Measurements from ENCODE around the gene ZNF280A.

ZNF280A gene, protein sequence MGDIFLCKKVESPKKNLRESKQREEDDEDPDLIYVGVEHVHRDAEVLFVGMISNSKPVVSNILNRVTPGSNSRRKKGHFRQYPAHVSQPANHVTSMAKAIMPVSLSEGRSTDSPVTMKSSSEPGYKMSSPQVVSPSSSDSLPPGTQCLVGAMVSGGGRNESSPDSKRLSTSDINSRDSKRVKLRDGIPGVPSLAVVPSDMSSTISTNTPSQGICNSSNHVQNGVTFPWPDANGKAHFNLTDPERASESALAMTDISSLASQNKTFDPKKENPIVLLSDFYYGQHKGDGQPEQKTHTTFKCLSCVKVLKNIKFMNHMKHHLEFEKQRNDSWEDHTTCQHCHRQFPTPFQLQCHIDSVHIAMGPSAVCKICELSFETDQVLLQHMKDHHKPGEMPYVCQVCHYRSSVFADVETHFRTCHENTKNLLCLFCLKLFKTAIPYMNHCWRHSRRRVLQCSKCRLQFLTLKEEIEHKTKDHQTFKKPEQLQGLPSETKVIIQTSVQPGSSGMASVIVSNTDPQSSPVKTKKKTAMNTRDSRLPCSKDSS

DNA sequence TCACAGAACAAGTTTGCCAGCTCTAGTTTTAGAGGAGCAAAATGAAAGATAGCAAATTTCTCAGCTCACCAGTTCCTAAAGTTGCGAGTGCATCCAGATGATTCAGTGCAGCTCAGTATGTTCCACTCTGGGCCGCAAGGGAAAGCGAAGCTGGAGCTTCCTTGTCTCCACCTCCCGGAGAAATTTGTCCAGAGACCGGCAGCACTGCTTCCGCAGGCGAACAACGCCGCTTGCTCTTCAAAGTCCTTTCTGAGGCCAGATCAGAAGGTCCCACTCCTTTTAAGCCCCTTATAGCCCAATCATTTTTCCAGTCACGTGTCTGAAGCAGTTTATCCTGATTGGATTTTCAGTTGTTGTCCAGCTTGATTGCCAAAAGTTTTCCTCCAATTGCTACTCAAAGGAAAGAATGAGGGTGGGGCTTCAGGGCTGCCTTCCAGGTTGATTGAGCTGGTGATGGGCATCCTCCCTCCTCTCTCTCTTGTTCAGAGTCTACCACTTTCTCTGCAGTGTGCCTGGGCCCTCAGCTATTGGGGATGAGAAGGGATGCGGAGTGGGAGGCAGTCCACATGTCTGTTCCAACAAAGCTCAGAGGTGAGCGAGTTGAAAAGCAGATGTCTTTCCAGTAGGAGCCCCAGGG, at the start of gene ZNF280A:
Gene ZNF280A (minus strand): TSS at position 251 of the 637 bp plus-strand sequence. CDS start 4,640 bp downstream, outside the sequence.
- H3K27me3 Mint-ChIP-seq (ENCODE audit: low read depth) = peaks cover 35% of the 10 kb centered on the region
- H3K4me3 Mint-ChIP-seq = no peak within 1 kb of the TSS
- peaks cover 2% of the 10 kb centered on the region for H3K9me3 Mint-ChIP-seq
- no peaks in the 10 kb centered on the region for H3K36me3 Mint-ChIP-seq (ENCODE audit: low read depth)
- TF ChIP-seq, protein P1, sequence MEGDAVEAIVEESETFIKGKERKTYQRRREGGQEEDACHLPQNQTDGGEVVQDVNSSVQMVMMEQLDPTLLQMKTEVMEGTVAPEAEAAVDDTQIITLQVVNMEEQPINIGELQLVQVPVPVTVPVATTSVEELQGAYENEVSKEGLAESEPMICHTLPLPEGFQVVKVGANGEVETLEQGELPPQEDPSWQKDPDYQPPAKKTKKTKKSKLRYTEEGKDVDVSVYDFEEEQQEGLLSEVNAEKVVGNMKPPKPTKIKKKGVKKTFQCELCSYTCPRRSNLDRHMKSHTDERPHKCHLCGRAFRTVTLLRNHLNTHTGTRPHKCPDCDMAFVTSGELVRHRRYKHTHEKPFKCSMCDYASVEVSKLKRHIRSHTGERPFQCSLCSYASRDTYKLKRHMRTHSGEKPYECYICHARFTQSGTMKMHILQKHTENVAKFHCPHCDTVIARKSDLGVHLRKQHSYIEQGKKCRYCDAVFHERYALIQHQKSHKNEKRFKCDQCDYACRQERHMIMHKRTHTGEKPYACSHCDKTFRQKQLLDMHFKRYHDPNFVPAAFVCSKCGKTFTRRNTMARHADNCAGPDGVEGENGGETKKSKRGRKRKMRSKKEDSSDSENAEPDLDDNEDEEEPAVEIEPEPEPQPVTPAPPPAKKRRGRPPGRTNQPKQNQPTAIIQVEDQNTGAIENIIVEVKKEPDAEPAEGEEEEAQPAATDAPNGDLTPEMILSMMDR (IDR thresholded peaks at IDR 0.05; ENCODE audit: unreplicated experiment in 3 of 3) = no peak
- H3K4me1 Mint-ChIP-seq = peaks cover 5% of the 10 kb centered on the region
- no peak within 1 kb of the TSS for H3K27ac Mint-ChIP-seq

DNA sequence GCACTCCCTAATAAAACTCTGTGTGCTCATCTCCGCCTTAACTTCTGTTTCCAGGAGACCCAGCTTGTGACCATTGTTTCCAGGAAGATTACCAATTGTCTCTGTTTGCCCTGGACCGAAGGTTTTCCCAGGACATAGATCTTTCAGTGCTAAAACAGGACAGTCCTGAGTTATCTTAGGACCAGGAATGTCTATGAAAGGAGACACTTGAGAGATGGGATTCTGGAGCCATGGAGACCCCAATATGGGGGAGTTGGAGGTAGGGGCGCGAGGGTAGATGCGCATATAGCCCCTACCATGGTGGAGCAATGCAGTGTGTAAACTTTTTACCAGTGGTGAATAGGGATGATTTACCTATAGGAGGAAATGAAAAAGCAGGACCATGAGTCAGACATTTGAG, 49.1 kb upstream of the ZNF280A start:
- TF ChIP-seq, protein P1 (IDR thresholded peaks at IDR 0.05; ENCODE audit: unreplicated experiment in 3 of 3) = no peak
- Mint-ChIP-seq H3K9me3 (peaks cover 3% of the 10 kb centered on the region), H3K4me3 (no peak overlapping the region), H3K4me1 (no peaks in the 10 kb centered on the region), H3K36me3 (ENCODE audit: low read depth) (no peaks in the 10 kb centered on the region), H3K27me3 (ENCODE audit: low read depth) (peaks cover 30% of the 10 kb centered on the region), H3K27ac (no peak overlapping the region)

DNA sequence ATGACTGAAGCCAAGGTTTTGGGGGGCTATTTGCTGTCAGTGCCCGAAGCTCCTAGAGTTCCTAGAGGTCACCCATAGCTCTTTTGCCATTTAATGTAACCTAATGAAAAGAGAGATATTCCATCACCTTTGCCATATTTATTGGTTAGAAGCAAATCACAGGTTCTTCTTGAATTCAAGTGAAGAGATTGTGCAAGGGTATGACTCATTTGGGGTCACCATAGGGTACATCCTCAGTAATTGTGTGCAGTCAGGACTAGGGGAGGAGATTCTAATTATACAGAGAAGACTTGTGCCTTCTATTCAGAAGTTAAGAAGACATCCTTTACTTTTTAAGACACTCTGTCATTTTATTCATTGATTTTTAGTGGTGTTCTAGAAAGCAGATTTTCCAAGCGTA, 45.9 kb upstream of the ZNF280A start:
- H3K9me3 Mint-ChIP-seq = peaks cover 3% of the 10 kb centered on the region
- no peak overlapping the region for H3K27ac Mint-ChIP-seq
- peaks cover 27% of the 10 kb centered on the region for H3K27me3 Mint-ChIP-seq (ENCODE audit: low read depth)
- TF ChIP-seq, protein P1 (IDR thresholded peaks at IDR 0.05; ENCODE audit: unreplicated experiment in 3 of 3) = no peak
- H3K36me3 Mint-ChIP-seq (ENCODE audit: low read depth) = no peaks in the 10 kb centered on the region
- no peak overlapping the region for H3K4me3 Mint-ChIP-seq
- H3K4me1 Mint-ChIP-seq = no peaks in the 10 kb centered on the region

DNA sequence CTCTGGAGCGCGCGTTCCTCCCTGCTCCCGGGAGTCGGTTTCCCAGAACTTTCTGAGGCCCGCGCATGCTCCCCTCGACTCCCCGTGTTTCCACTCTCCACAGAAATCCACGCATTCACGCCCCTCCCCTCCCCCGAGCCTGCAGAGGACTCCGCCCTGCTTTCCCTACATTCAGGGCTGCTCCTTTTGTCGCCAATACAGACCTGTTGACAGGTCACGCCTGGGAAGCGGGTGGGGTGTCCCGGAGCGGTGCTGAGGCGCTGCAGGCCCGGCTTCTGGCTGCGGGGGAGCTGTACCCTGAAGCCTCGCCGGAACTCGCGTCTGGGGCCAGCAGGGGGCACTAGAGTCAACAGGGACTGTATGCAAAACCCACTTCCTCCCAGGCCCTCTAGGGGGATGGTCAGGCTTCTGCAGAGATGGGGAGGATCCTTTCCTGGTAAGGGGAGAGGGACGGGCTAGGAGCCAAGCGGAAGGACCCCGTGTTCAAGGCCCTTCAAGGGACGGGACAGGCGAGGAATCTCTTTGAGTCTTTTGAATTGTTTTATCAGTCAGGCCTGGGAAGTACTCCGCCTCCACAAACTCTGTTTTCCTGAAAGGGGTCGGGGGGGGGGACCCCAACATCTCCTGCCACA, 39.0 kb upstream of the ZNF280A start, which contains the start of gene PRAME:
Gene PRAME (minus strand): TSS at position 294 of the 632 bp plus-strand sequence. CDS start 2,433 bp downstream, outside the sequence.
- Mint-ChIP-seq H3K36me3 (ENCODE audit: low read depth) (no peaks in the 10 kb centered on the region), H3K27me3 (ENCODE audit: low read depth) (peaks cover 8% of the 10 kb centered on the region), H3K4me3 (no peak within 1 kb of the TSS), H3K4me1 (no peaks in the 10 kb centered on the region), H3K9me3 (no peaks in the 10 kb centered on the region), H3K27ac (no peak within 1 kb of the TSS)
- TF ChIP-seq, protein P1 (IDR thresholded peaks at IDR 0.05; ENCODE audit: unreplicated experiment in 3 of 3) = peak; percentile 46 to 53 (median 50)

DNA sequence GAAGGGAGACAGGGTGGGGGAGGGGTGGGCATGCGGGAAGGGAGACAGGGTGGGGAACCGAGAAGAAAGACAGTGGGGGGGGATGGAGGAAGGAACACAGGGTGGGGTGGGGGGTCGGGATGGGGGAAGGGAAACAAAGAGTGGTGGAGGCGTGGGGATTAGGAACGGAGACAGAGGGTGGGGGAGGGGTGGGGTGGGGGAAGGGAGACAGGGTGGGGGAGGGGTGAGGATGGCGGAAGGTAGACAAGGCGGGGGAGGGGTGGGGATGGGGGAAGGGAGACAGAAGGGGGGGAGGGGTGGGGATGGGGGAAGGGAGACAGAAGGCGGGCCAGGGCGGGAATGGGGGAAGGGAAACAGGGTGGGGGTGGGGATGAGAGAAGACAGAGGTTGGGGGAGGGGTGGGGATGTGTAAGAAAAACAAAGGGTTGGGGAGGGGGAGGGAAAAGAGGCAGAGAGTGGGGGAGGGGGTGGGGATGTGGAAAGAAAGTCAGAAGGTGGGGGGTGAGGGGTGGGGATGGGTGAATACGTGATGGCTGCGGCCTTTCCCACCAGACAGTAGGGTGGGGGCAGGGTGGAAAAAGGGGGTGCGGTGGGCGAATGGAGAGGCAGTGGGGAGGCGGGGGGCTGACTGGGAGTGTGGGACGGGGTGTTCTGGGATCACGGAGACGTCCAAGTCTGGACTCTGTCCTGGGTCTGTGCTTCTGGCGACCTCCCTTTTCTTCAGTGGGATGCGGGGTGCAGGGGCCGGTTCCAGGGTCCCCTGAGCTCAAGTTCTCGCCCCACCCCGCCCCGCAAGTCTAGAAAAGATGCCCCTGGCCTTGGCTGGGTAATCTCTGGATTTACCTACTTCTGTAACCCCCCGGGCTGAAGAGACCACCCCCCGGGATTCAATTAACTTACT, 38.3 kb upstream of the ZNF280A start:
- Mint-ChIP-seq H3K4me3 (no peak overlapping the region), H3K36me3 (ENCODE audit: low read depth) (no peaks in the 10 kb centered on the region), H3K27me3 (ENCODE audit: low read depth) (peaks cover 8% of the 10 kb centered on the region), H3K4me1 (no peaks in the 10 kb centered on the region), H3K9me3 (no peaks in the 10 kb centered on the region), H3K27ac (no peak overlapping the region)
- TF ChIP-seq, protein P1 (IDR thresholded peaks at IDR 0.05; ENCODE audit: unreplicated experiment in 3 of 3) = no peak

Measured in nephron (organoid).